Mesenchymal stem cell (in vitro differentiated cells and primary cell): Measurements from ENCODE around the gene CLIP3.
A peak's percentile ranks its signal among the peaks of the same experiment; 100 is the strongest.

Experiments
- DNase-seq: peaks from one replicate; pipeline ENCODE4 v3.0.0-alpha.2; 2013
- H2AFZ ChIP-seq: one replicate; pipeline ENCODE4 v1.6.1; 2013; ENCODE audit warnings: low read depth, mild to moderate bottlenecking, control low read depth, inconsistent platforms, low read length, moderate library complexity
- H2AK5ac ChIP-seq: 2 replicates; pipeline ENCODE4 v1.6.1; 2013; ENCODE audit warnings: low read length, moderate library complexity, mild to moderate bottlenecking, inconsistent platforms; ENCODE audit not compliant: severe bottlenecking
- H2BK120ac ChIP-seq: one replicate; pipeline ENCODE4 v1.6.1; 2013; ENCODE audit warnings: low read depth, mild to moderate bottlenecking, inconsistent platforms, low read length, moderate library complexity
- H2BK12ac ChIP-seq, 2 experiments: one replicate each; pipeline ENCODE4 v1.6.1; 2013; ENCODE audit warnings: inconsistent platforms in 2 of 2, low read length in 2 of 2, mild to moderate bottlenecking in 2 of 2, moderate library complexity in 2 of 2, control low read depth in 1 of 2
- H2BK15ac ChIP-seq: one replicate; pipeline ENCODE4 v1.6.1; 2013; ENCODE audit warnings: mild to moderate bottlenecking, low read depth, inconsistent platforms; ENCODE audit not compliant: poor library complexity, severe bottlenecking
- H2BK5ac ChIP-seq: 2 replicates; pipeline ENCODE4 v1.6.1; 2013; ENCODE audit warnings: low read depth, mild to moderate bottlenecking, low read length, control low read depth, inconsistent platforms; ENCODE audit not compliant: poor library complexity, severe bottlenecking
- H3K14ac ChIP-seq, 2 experiments: one replicate each; pipeline ENCODE4 v1.6.1; 2013; ENCODE audit warnings: inconsistent platforms in 2 of 2, low read length in 2 of 2, control low read depth in 1 of 2, mild to moderate bottlenecking in 1 of 2, moderate library complexity in 1 of 2
- H3K18ac ChIP-seq, 2 experiments: one replicate each; pipeline ENCODE4 v1.6.1; 2013; ENCODE audit warnings: inconsistent platforms in 2 of 2, low read length in 2 of 2, control low read depth in 1 of 2, low read depth in 1 of 2, mild to moderate bottlenecking in 1 of 2
- H3K23ac ChIP-seq, 2 experiments: one replicate each; pipeline ENCODE4 v1.6.1; 2013; ENCODE audit warnings: inconsistent platforms in 2 of 2, low read length in 2 of 2, mild to moderate bottlenecking in 2 of 2, moderate library complexity in 2 of 2, control low read depth in 1 of 2
- H3K27ac ChIP-seq: 2 replicates; pipeline ENCODE4 v1.5.1; 2013; ENCODE audit warnings: mild to moderate bottlenecking, moderate library complexity, low read length, control low read depth, inconsistent platforms; ENCODE audit not compliant: poor library complexity, severe bottlenecking
- H3K27me3 ChIP-seq, 2 experiments: 2 replicates each; pipeline versions ENCODE4 v1.6.1 to v1.7.0; 2013; ENCODE audit warnings: low read length in 2 of 2, mild to moderate bottlenecking in 2 of 2, moderate library complexity in 2 of 2, control low read depth in 1 of 2, inconsistent platforms in 1 of 2; ENCODE audit not compliant: control insufficient read depth in 1 of 2, insufficient read depth in 1 of 2
- H3K36me3 ChIP-seq, 2 experiments: 2 replicates each; pipeline versions ENCODE4 v1.6.1 to v1.7.0; 2013; ENCODE audit warnings: low read length in 2 of 2, control low read depth in 1 of 2, inconsistent platforms in 1 of 2, low read depth in 1 of 2, mild to moderate bottlenecking in 1 of 2; ENCODE audit not compliant: insufficient read depth in 2 of 2, control insufficient read depth in 1 of 2
- H3K4ac ChIP-seq, 2 experiments: one replicate each; pipeline ENCODE4 v1.6.1; 2013; ENCODE audit warnings: inconsistent platforms in 2 of 2, low read length in 2 of 2, mild to moderate bottlenecking in 2 of 2, moderate library complexity in 2 of 2, control low read depth in 1 of 2, low read depth in 1 of 2
- H3K4me1 ChIP-seq: 2 replicates; pipeline ENCODE4 v1.6.1; 2013; ENCODE audit warnings: low read depth, low read length, control low read depth; ENCODE audit not compliant: control insufficient read depth, insufficient read depth
- H3K4me2 ChIP-seq: 2 replicates; pipeline ENCODE4 v1.6.1; 2013; ENCODE audit warnings: low read length, mild to moderate bottlenecking, inconsistent platforms; ENCODE audit not compliant: poor library complexity, severe bottlenecking
- H3K4me3 ChIP-seq, 2 experiments: 2 replicates each; pipeline versions ENCODE4 v1.5.1 to v1.7.0; 2013; ENCODE audit warnings: low read length in 2 of 2, mild to moderate bottlenecking in 2 of 2, control low read depth in 1 of 2, low read depth in 1 of 2; ENCODE audit not compliant: insufficient read depth in 1 of 2
- H3K79me1 ChIP-seq: replicated peaks from 2 replicates; pipeline ENCODE4 v1.6.1; 2013; ENCODE audit warnings: mild to moderate bottlenecking, control low read depth, low read length, inconsistent platforms; ENCODE audit not compliant: poor library complexity, severe bottlenecking
- H3K9ac ChIP-seq: 2 replicates; pipeline ENCODE4 v1.7.0; 2013; ENCODE audit warnings: mild to moderate bottlenecking, low read length, moderate library complexity
- H3K9me3 ChIP-seq: 2 replicates; pipeline ENCODE4 v1.7.0; 2013; ENCODE audit warnings: mild to moderate bottlenecking, low read length; ENCODE audit not compliant: control insufficient read depth
- H4K8ac ChIP-seq: one replicate; pipeline ENCODE4 v1.6.1; 2013; ENCODE audit warnings: inconsistent platforms, mild to moderate bottlenecking, low read length, moderate library complexity
- H4K91ac ChIP-seq: one replicate; pipeline ENCODE4 v1.6.1; 2013; ENCODE audit warnings: mild to moderate bottlenecking, low read length, inconsistent platforms
- WGBS: methylation state at CpG from one replicate; pipeline ENCODE4 v1.1.7; 2013; ENCODE audit warnings: mixed read lengths; 5-methylcytosine and 5-hydroxymethylcytosine counted together

CLIP3 gene

GRCh38 chr19:36006955-36007354 lies 25.7 kb downstream of the CLIP3 start:
- Histone ChIP-seq H2AFZ (no peak overlapping the region), H4K91ac (no peak overlapping the region), H3K27ac (no peak overlapping the region), H3K9me3 (no peaks in the 10 kb centered on the region), H2BK120ac (no peak overlapping the region), H3K23ac (no peak overlapping the region), H3K4me2 (no peak overlapping the region), H3K18ac (no peak overlapping the region), H3K27me3 (no peaks in the 10 kb centered on the region), H4K8ac (no peak overlapping the region), H2BK5ac (no peak overlapping the region), H3K36me3 (peaks cover 5 to 9% of the 10 kb centered on the region in 2 experiments), H2BK12ac (no peak overlapping the region), H2AK5ac (no peak overlapping the region), H2BK15ac (no peak overlapping the region), H3K9ac (no peak overlapping the region), H3K79me1 (peaks cover 7% of the 10 kb centered on the region), H3K14ac (no peak overlapping the region), H3K4ac (no peak overlapping the region), H3K4me3 (no peak overlapping the region), H3K4me1 (peaks cover 10% of the 10 kb centered on the region)
- DNase-seq: no peak
- WGBS: 96% methylated on average over 5 of the region's 5 CpGs

GRCh38 chr19:36003284-36003683 lies 29.4 kb downstream of the CLIP3 start:
- no peak overlapping the region for H2BK12ac ChIP-seq
- H3K4ac ChIP-seq: no peak overlapping the region
- peaks cover 14% of the 10 kb centered on the region for H3K79me1 ChIP-seq
- H2AK5ac ChIP-seq: no peak overlapping the region
- no peak overlapping the region for H4K91ac ChIP-seq
- no peak overlapping the region for H3K18ac ChIP-seq
- no peak overlapping the region for H3K4me2 ChIP-seq
- no peaks in the 10 kb centered on the region for H3K27me3 ChIP-seq
- H2BK5ac ChIP-seq: no peak overlapping the region
- 97% methylated on average over 3 of the region's 4 CpGs for WGBS
- no peak overlapping the region for H2AFZ ChIP-seq
- H4K8ac ChIP-seq: no peak overlapping the region
- no peak overlapping the region for H2BK15ac ChIP-seq
- no peak overlapping the region for H2BK120ac ChIP-seq
- H3K9ac ChIP-seq: no peak overlapping the region
- H3K4me1 ChIP-seq: no peaks in the 10 kb centered on the region
- H3K27ac ChIP-seq: no peak overlapping the region
- no peak overlapping the region for H3K23ac ChIP-seq
- no peaks in the 10 kb centered on the region for H3K9me3 ChIP-seq
- no peak for DNase-seq
- peaks cover 19% of the 10 kb centered on the region in 2 experiments for H3K36me3 ChIP-seq
- no peak overlapping the region for H3K14ac ChIP-seq
- H3K4me3 ChIP-seq: no peak overlapping the region

GRCh38 chr19:36001605-36002004 lies 31.1 kb downstream of the CLIP3 start:
- no peak overlapping the region for H3K4me2 ChIP-seq
- H2AFZ ChIP-seq: no peak overlapping the region
- no peak overlapping the region for H3K14ac ChIP-seq
- H3K9ac ChIP-seq: no peak overlapping the region
- no peak overlapping the region for H3K27ac ChIP-seq
- DNase-seq: no peak
- H2BK15ac ChIP-seq: no peak overlapping the region
- H3K23ac ChIP-seq: no peak overlapping the region
- no peak overlapping the region for H3K18ac ChIP-seq
- no peaks in the 10 kb centered on the region for H3K9me3 ChIP-seq
- H2BK12ac ChIP-seq: no peak overlapping the region
- H3K27me3 ChIP-seq: no peaks in the 10 kb centered on the region
- no peak overlapping the region for H3K4me3 ChIP-seq
- H3K4me1 ChIP-seq: no peaks in the 10 kb centered on the region
- no peak overlapping the region for H2AK5ac ChIP-seq
- no peak overlapping the region for H2BK5ac ChIP-seq
- WGBS: 93% methylated on average over 3 of the region's 3 CpGs
- no peak overlapping the region for H4K91ac ChIP-seq
- peaks cover 24 to 28% of the 10 kb centered on the region in 2 experiments for H3K36me3 ChIP-seq
- no peak overlapping the region for H3K4ac ChIP-seq
- H3K79me1 ChIP-seq: peaks cover 21% of the 10 kb centered on the region
- no peak overlapping the region for H2BK120ac ChIP-seq
- no peak overlapping the region for H4K8ac ChIP-seq

- Histone ChIP-seq H4K91ac (no peak overlapping the region), H3K36me3 (peaks cover 18 to 24% of the 10 kb centered on the region in 2 experiments), H3K18ac (no peak overlapping the region), H3K4ac (no peak overlapping the region), H3K4me1 (peaks cover 15% of the 10 kb centered on the region), H2AK5ac (no peak overlapping the region), H2AFZ (no peak overlapping the region), H3K79me1 (peaks cover 31% of the 10 kb centered on the region), H2BK15ac (no peak overlapping the region), H3K27ac (no peak overlapping the region), H3K14ac (no peak overlapping the region), H2BK5ac (no peak overlapping the region), H3K4me3 (peak overlapping the region in 1 of 2 experiments; percentile 98), H3K4me2 (no peak overlapping the region), H3K9ac (no peak overlapping the region), H3K27me3 (no peaks in the 10 kb centered on the region), H2BK120ac (no peak overlapping the region), H2BK12ac (no peak overlapping the region), H3K23ac (no peak overlapping the region), H4K8ac (no peak overlapping the region), H3K9me3 (no peaks in the 10 kb centered on the region)
- WGBS: 93% methylated on average over 8 of the region's 8 CpGs
- no peak for DNase-seq
Measured at GRCh38 chr19:35996777-35997176, 35.9 kb downstream of the CLIP3 start.
